Activated T-cell treated with anti-CD3 and anti-CD28 coated beads for 4 hours (primary cell): Measurements from ENCODE around the gene SSBP3.
"Not testable (repeated sequence)": the region's sequence is repeated elsewhere in the genome, so short reads cannot be mapped to it uniquely, and the experiment has no call there.

ENCODE experiments used
- DNase-seq: peaks from one replicate; pipeline ENCODE4 v3.0.0-alpha.2; 2020

SSBP3 gene

GRCh38 chr1:54391450-54392209 lies 14.6 kb downstream of the SSBP3 start:
- no peak for DNase-seq

- no peak for DNase-seq
Observed at GRCh38 chr1:54390655-54391054, 15.5 kb downstream of the SSBP3 start.

- DNase-seq = not testable (repeated sequence)
Observed at GRCh38 chr1:54389608-54390007, 16.6 kb downstream of the SSBP3 start.

- no peak for DNase-seq
Observed at GRCh38 chr1:54387419-54387818, 18.8 kb downstream of the SSBP3 start.

- no peak for DNase-seq
Observed at GRCh38 chr1:54385727-54386022, 20.5 kb downstream of the SSBP3 start.

GRCh38 chr1:54384918-54385726 lies 21.1 kb downstream of the SSBP3 start:
- no peak for DNase-seq

- no peak for DNase-seq
Observed at GRCh38 chr1:54384471-54384870, 21.7 kb downstream of the SSBP3 start.

- DNase-seq = no peak
Observed at GRCh38 chr1:54381524-54381923, 24.7 kb downstream of the SSBP3 start.

GRCh38 chr1:54380290-54380882 lies 25.8 kb downstream of the SSBP3 start:
- DNase-seq = no peak

- DNase-seq = no peak
Observed at GRCh38 chr1:54379555-54380289, 26.5 kb downstream of the SSBP3 start.

- DNase-seq = no peak
Observed at GRCh38 chr1:54378874-54379554, 27.2 kb downstream of the SSBP3 start.

GRCh38 chr1:54378157-54378873 lies 27.9 kb downstream of the SSBP3 start:
- no peak for DNase-seq

GRCh38 chr1:54377040-54377691 lies 29.0 kb downstream of the SSBP3 start:
- no peak for DNase-seq

- no peak for DNase-seq
Observed at GRCh38 chr1:54376430-54377039, 29.7 kb downstream of the SSBP3 start.

- no peak for DNase-seq
Observed at GRCh38 chr1:54375712-54376429, 30.3 kb downstream of the SSBP3 start.

- no peak for DNase-seq
Observed at GRCh38 chr1:54375298-54375697, 30.9 kb downstream of the SSBP3 start.

GRCh38 chr1:54374766-54375165 lies 31.4 kb downstream of the SSBP3 start:
- no peak for DNase-seq

GRCh38 chr1:54372978-54373377 lies 33.2 kb downstream of the SSBP3 start:
- DNase-seq = no peak

GRCh38 chr1:54371942-54372275 lies 34.3 kb downstream of the SSBP3 start:
- DNase-seq = no peak
